Measurements from ENCODE around the gene ACACA.

The ACACA gene

GRCh38 chr17:37230633-37231032 lies 176.0 kb downstream of the ACACA start:
- H3K4me1 ChIP-seq, result no peaks in the 10 kb centered on the region
- no peaks in the 10 kb centered on the region for H3K9me3 ChIP-seq (ENCODE audit: control insufficient read depth, low read length)
- H3K9ac ChIP-seq, result no peak overlapping the region
- no peaks in the 10 kb centered on the region for H3K79me2 ChIP-seq
- no peak overlapping the region for H3K4me3 ChIP-seq (ENCODE audit: low read depth, low read length)
- H3K27ac ChIP-seq, result no peak overlapping the region
- TF ChIP-seq, protein P1, sequence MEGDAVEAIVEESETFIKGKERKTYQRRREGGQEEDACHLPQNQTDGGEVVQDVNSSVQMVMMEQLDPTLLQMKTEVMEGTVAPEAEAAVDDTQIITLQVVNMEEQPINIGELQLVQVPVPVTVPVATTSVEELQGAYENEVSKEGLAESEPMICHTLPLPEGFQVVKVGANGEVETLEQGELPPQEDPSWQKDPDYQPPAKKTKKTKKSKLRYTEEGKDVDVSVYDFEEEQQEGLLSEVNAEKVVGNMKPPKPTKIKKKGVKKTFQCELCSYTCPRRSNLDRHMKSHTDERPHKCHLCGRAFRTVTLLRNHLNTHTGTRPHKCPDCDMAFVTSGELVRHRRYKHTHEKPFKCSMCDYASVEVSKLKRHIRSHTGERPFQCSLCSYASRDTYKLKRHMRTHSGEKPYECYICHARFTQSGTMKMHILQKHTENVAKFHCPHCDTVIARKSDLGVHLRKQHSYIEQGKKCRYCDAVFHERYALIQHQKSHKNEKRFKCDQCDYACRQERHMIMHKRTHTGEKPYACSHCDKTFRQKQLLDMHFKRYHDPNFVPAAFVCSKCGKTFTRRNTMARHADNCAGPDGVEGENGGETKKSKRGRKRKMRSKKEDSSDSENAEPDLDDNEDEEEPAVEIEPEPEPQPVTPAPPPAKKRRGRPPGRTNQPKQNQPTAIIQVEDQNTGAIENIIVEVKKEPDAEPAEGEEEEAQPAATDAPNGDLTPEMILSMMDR (IDR thresholded peaks at IDR 0.05), result no peak
- no peaks in the 10 kb centered on the region for H3K36me3 ChIP-seq (ENCODE audit: control insufficient read depth, insufficient read depth, low read length)
- no peak overlapping the region for H3K4me2 ChIP-seq (ENCODE audit: low read length)
- no peak overlapping the region for H2AFZ ChIP-seq
- H3K27me3 ChIP-seq (ENCODE audit: control insufficient read depth, insufficient read depth, low read length), result no peaks in the 10 kb centered on the region

GRCh38 chr17:37225465-37225864 lies 181.2 kb downstream of the ACACA start:
- Histone ChIP-seq H3K27me3 (ENCODE audit: control insufficient read depth, insufficient read depth, low read length) (no peaks in the 10 kb centered on the region), H3K36me3 (ENCODE audit: control insufficient read depth, insufficient read depth, low read length) (no peaks in the 10 kb centered on the region), H3K79me2 (no peaks in the 10 kb centered on the region), H3K9me3 (ENCODE audit: control insufficient read depth, low read length) (no peaks in the 10 kb centered on the region), H3K4me2 (ENCODE audit: low read length) (no peak overlapping the region), H3K27ac (no peak overlapping the region), H3K4me3 (ENCODE audit: low read depth, low read length) (no peak overlapping the region), H2AFZ (no peak overlapping the region), H3K4me1 (no peaks in the 10 kb centered on the region), H3K9ac (no peak overlapping the region)
- TF ChIP-seq, protein P1 (IDR thresholded peaks at IDR 0.05), result no peak

GRCh38 chr17:37221865-37222264 lies 184.8 kb downstream of the ACACA start:
- no peak overlapping the region for H3K4me2 ChIP-seq (ENCODE audit: low read length)
- H3K4me1 ChIP-seq, result no peaks in the 10 kb centered on the region
- no peaks in the 10 kb centered on the region for H3K27me3 ChIP-seq (ENCODE audit: control insufficient read depth, insufficient read depth, low read length)
- no peak overlapping the region for H3K27ac ChIP-seq
- TF ChIP-seq, protein P1 (IDR thresholded peaks at IDR 0.05), result no peak
- no peak overlapping the region for H3K9ac ChIP-seq
- no peaks in the 10 kb centered on the region for H3K79me2 ChIP-seq
- no peaks in the 10 kb centered on the region for H3K36me3 ChIP-seq (ENCODE audit: control insufficient read depth, insufficient read depth, low read length)
- no peak overlapping the region for H3K4me3 ChIP-seq (ENCODE audit: low read depth, low read length)
- no peaks in the 10 kb centered on the region for H3K9me3 ChIP-seq (ENCODE audit: control insufficient read depth, low read length)
- no peak overlapping the region for H2AFZ ChIP-seq

- no peak overlapping the region for H3K27ac ChIP-seq
- H3K4me2 ChIP-seq (ENCODE audit: low read length), result no peak overlapping the region
- H3K36me3 ChIP-seq (ENCODE audit: control insufficient read depth, insufficient read depth, low read length), result no peaks in the 10 kb centered on the region
- H3K4me1 ChIP-seq, result no peaks in the 10 kb centered on the region
- H2AFZ ChIP-seq, result no peak overlapping the region
- no peak overlapping the region for H3K9ac ChIP-seq
- H3K79me2 ChIP-seq, result no peaks in the 10 kb centered on the region
- no peaks in the 10 kb centered on the region for H3K27me3 ChIP-seq (ENCODE audit: control insufficient read depth, insufficient read depth, low read length)
- H3K9me3 ChIP-seq (ENCODE audit: control insufficient read depth, low read length), result no peaks in the 10 kb centered on the region
- no peak overlapping the region for H3K4me3 ChIP-seq (ENCODE audit: low read depth, low read length)
- TF ChIP-seq, protein P1 (IDR thresholded peaks at IDR 0.05), result no peak
These were observed 186.1 kb downstream of the ACACA start for GRCh38 chr17:37220607-37220953.

GRCh38 chr17:37219876-37220606 lies 186.6 kb downstream of the ACACA start:
- H3K36me3 ChIP-seq (ENCODE audit: control insufficient read depth, insufficient read depth, low read length), result no peaks in the 10 kb centered on the region
- H3K27me3 ChIP-seq (ENCODE audit: control insufficient read depth, insufficient read depth, low read length), result no peaks in the 10 kb centered on the region
- no peaks in the 10 kb centered on the region for H3K9me3 ChIP-seq (ENCODE audit: control insufficient read depth, low read length)
- no peak overlapping the region for H3K27ac ChIP-seq
- H3K4me3 ChIP-seq (ENCODE audit: low read depth, low read length), result no peak overlapping the region
- H3K4me2 ChIP-seq (ENCODE audit: low read length), result no peak overlapping the region
- H2AFZ ChIP-seq, result no peak overlapping the region
- no peaks in the 10 kb centered on the region for H3K79me2 ChIP-seq
- TF ChIP-seq, protein P1 (IDR thresholded peaks at IDR 0.05), result no peak
- H3K9ac ChIP-seq, result no peak overlapping the region
- no peaks in the 10 kb centered on the region for H3K4me1 ChIP-seq
